Activated T-helper 1 cell treated with Interleukin-2 at 50 U/mL for 16 hours (primary cell): ENCODE data around the gene NUDT14.

Source experiments
- DNase-seq: peaks from one replicate; pipeline ENCODE4 v3.0.0-alpha.2; 2020; ENCODE audit warnings: low read depth

The NUDT14 gene

GRCh38 chr14:105180592-105181548 is at the start of gene NUDT14:
Gene NUDT14 (minus strand): TSS chr14:105181312. CDS start chr14:105181209, 103 bp downstream.
- peak; percentile 86 for DNase-seq

DNA sequence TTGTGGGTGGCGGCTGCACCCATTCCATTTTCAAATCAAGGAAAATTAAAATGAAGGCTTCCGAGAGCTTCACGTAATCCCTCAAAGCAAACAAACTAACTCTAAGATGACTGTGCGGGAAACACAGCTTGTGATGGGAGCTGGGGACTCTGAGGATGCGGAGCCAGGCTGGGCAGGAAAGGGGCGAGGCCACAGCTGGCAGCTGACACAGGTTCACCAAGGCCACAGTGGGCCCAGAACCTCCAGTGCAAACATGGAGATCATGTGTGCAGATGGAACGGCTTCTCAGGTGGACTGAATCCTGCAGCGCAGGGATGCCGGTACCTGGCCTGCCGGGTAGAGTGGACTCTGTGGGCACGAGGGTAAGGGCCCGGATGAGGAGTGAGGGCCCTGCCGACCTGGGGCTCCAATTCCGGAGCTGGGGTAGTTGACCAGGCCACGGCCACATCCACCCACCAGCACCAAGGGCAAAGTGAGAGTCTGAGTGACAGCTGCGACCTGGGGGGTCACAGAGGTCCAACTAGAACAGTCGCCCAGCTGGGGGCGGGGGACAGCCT is 48.1 kb upstream of the NUDT14 start:
- DNase-seq = no peak

GRCh38 chr14:105228562-105228961 is 47.5 kb upstream of the NUDT14 start:
- DNase-seq = no peak

DNA sequence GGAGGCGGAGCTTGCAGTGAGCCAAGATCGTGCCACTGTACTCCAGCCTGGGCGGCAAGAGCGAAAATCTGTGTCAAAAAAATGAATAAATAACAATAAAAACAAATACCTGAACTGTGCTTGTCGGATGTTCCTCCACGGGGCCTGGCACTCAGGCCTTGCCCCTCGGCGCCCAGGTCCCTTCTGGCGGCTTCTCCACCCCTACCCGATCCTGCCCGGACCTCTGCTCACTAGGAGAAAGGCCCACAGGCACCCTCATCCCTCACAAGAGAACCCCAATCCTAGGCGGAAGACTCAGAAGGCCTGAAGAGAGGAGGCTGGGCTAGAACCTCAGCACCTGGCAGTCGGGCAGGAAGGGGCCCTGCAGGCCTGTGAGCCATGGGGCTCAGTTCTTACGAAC is 46.2 kb upstream of the NUDT14 start:
- DNase-seq = no peak

- no peak for DNase-seq
These were observed 45.1 kb upstream of the NUDT14 start for GRCh38 chr14:105226198-105226597.

DNA sequence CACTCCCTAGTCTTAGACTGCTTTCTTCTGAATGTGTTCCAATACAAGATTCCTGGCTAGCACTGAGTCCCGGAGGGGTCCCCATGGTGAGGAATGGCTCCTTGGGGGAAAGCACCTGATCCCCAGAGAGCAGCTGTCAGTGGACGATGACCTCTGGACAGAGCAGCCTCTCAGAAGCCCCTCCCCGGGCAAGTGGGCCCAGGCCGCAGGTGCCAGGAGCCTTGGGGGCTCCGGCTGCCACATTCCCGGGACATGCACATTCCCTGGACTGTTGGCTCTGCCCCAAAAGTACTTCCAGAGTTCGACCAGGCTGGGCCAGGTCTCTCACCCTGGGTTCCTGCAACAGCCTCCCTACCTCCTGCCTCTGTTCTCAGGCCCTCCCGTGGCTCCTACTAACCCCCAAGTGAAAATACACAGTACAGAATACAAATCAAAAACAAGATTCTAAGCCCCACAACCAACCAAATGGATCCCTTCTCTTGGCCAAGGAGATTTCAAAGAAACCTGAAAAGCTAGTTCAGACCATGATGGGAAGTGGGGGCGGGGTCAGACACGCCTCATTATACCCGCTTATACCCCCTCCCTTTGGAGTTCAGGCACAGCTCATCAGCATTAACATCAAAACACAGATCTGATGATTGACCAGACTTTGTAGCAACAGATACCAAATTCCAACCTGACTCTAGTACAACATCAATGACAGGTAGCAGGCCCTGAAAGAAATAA is 43.9 kb upstream of the NUDT14 start:
- no peak for DNase-seq

DNA sequence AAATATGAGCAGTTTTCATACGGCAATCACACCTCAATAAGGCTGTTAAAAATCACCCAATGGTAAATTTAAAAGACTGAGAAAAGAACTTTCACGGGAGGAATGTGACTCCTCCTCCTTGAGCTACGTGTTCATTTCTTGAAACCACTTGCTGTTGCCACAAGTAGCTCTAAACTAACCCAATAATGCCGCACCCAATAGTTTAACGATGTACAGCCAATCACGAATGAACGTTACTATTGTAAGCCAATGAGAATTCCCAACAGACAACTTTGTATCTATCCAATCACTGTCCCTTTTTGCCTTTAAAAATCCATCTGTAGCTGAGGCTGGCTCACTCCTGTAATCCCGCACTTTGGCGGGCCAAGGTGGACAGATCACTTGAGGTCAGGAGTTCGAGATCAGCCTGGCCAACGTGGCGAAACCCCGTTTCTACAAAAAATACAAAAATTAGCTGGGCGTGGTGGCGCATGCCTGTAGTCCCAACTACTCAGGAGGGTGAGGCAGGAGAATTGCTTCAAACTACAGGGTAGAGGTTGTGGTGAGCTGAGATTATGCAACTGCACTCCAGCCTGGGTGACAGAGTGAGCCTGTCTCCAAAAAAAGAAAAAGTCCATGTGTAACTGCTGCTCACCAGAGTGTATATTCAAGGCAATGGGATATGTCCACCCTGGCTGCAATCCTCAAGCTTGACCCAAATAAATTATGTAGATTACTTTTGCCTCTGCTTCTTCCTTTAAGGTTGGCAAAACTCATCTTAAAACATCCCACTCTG is 42.8 kb upstream of the NUDT14 start:
- no peak for DNase-seq

DNA sequence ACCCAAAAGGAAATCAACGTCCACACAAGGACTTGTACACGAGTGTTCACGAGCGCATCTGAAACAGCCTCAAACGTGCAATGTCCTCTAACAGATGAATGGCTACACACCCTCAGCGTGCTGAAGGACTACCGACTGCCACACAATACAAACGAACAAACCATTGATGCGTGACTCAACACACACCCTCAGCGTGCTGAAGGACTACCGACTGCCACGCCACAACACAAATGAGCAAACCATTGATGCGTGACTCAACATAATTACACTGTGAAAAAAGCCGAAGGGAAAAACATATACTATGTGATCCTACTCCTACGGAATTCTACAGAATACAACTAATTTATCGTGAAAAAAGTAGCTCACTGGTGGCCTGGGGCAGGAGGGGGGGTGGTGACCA is 42.1 kb upstream of the NUDT14 start:
- DNase-seq = no peak

DNA sequence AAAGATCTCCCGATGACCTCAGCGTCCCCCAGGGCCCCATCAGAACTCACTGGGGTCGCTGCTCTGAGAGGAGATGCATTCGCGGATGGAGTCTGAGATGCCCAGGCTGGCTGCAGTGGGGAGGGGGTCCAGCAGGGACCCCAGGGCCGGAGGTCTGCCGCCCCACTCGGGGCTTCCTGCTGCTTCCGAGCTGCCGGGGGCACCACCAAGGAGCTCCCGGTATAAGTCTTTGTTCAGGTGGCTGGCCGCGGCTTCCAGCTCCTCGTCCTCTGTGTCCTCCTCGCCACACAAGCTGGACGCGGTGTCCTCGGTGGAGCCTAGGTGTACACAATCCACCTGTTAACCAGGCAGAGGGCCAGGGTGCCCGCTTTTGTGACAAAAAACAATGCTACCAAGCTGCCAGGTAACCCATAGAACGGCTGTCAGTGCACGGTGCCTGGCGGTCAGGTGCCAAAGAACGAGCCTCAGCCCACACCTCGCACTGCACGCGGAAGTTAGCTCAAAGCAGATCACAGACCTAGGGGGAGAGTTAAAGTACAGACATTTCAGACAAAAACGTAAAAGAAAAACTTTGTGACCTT is 40.6 kb upstream of the NUDT14 start:
- no peak for DNase-seq

- no peak for DNase-seq
These were observed 39.8 kb upstream of the NUDT14 start for GRCh38 chr14:105220699-105221597.

- no peak for DNase-seq
These were observed 38.6 kb upstream of the NUDT14 start for GRCh38 chr14:105219753-105220152.

DNA sequence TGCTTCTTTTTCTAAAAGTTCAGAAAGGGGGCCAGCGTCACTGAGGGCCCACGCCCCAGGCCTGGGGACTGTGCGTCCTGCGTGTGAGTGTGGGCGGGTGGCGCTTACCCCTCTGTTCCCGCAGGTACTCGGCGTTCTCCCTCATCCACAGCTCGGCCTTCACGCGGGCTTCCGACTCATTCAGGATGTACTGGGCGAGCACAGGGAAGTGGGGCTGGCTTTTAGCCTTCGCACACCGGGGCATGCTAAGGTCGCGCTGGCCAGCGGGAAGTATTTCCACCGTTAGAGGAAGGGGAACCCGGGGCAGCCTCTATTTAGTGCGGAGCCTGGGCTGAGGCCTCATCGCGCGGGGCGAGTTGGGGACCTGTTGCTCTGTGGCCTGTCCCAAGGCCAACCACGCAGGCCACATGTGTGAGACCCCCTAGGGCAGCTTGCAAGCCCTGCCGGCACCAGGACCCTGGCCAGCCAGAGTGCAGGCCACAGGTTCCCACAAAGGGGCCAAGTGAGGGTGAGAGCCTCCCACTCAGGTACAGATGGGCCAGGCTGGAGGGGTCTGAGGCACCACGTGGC is 38.0 kb upstream of the NUDT14 start:
- DNase-seq = no peak

DNA sequence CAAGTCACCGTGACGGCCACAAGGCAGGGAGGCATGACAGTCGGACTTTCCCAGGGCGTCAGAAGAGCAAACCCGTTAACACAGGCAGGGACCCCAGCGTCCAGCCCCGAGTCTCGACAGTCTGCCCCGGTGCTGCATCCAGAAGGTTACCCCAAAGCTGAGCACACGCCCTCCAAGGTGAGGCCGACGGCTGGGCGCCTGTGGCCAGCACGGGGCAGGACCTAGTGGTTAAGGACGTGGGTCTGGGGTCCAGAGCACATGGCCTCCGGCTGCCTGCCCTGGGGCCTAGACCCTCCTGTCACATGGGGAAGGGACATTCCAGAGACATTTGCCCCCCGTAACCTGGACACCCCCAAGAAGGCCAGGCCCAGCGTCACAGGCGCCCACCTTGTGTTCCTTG is 37.5 kb upstream of the NUDT14 start:
- DNase-seq = no peak

GRCh38 chr14:105217774-105218173 is 36.7 kb upstream of the NUDT14 start:
- DNase-seq = no peak

DNA sequence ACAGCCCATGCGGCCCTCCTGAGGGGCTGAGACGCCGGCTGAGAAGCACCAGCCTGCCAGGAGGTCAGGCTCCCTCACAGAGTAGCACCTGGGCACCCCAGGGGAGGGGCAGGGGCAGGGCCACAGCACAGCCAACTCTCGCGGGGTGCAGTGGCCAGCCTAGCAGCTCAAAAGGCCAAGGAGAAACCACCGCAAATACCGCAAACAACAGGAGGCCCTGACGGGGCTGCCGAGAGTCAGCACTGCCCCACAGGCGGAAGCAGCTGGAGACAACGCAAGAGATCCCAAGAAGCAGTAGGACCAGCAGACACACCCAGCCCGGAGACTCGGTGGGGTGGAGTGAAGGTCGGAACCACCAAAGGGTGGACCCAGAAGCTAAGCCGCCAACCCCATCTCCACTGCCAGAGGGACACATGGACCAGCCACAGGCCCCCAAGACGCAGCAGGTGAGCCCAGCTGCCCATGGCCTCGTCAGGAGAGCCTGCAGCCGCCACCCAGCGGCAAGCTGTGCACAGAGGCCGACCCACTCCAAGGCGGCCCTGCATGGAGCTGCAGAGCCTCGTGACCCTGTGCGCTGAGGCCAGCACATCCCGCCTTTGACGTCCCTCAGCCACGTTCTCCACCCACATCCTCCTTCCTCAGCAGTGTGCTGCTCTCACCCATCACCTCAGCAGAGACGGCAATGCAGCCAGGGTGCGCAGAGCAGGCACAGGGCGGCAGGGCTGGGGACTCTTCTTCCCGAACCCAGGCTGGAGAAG is 35.6 kb upstream of the NUDT14 start:
- no peak for DNase-seq

DNA sequence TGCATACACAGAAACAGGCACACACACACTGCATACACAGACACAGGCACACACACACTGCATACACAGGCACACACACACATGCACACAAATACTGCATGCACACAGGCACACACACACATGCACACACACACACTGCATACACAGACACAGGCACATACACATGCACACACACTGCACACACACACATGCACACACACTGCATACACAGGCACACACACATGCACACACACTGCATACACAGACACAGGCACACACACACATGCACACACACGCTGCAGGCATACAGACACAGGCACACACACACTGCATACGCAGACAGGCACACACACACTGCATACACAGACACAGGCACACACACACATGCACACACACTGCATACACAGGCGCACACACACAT is 34.5 kb upstream of the NUDT14 start:
- no peak for DNase-seq

DNA sequence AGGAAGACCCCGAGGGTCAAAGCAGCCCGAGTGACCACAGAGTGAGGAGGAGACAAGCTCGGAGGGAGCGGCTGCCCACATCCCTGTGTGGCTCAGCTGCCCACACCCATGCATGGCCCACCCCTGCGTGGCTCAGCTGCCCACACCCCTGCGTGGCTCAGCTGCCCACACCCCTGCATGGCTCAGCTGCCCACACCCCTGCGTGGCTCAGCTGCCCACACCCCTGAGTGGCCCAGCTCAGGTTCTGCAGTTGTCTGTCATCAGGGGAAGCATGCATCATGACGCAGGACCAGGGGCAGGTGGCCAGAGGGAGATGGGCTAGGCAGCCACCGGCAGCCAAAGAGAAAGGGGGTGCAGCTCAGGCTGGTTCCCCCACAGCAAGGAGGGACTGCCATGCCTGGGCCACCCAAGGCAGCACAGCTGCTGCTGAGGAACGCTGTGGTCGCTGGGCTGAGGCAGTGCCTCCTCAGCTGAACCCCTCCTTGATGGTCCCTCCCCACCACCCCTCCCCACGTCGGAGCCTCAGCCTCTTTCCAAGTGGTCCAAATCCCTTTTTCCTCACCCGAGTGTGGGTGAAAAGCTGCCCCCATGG is 33.3 kb upstream of the NUDT14 start:
- DNase-seq = no peak

- DNase-seq = no peak
These were observed 32.2 kb upstream of the NUDT14 start for GRCh38 chr14:105213361-105213760.
